ENCODE data around the gene UBASH3A. TPM values are rescaled to one million over a fixed set of nuclear protein-coding genes. Genes with fewer than 3 reads are reported as not detected.

UBASH3A gene
- total RNA-seq, 1 experiment from 2014 or later: not detected

DNA sequence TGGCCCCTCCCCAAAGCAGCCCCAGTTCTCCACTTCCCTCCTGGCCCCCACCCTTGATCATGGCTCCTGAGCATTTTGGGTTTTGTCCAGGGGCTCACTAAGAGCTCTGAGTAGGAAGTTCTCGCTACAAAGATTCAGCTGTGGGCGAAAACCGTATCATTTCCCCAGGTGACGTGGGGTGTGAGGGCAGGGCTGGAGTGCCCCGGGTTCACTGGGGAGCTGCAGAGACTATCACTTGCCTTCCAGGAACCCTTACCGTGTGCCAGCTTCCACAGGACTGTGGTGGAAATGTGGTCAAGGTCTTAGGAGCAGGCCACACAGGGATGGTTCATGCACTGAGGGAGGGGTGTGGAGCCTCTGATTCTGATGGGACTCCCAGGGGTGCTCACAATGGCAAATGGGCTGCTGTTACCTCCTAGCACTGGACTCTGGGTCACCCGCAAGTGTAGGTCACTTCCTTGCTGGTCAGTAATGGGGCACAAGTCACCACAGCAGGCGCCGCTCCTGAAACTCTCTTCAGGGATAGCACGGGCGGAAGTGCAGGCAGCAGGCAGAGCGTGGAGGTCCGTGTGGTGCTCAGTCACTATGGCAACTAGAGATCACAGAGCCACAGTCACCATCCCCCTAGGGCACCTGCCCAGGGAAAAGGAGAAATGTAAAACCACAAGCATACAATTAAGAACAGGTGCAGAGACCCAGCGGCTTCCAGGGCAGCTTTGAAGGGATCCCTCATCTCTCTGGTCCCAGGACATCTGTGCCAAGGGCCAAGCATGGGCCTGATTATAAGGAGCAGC, 56.9 kb downstream of the UBASH3A start:
- POLR2A ChIA-PET: interaction anchor here (0.6 kb wide), 1 partner anchor 10 kb away, joined by 5 read pairs; no protein-coding TSS in a partner anchor
- Mint-ChIP-seq H3K27ac (ENCODE audit: low read depth, unreplicated experiment) (no peak overlapping the region), H3K9me3 (ENCODE audit: unreplicated experiment) (no peaks in the 10 kb centered on the region), H3K4me1 (ENCODE audit: insufficient read depth, unreplicated experiment) (no peaks in the 10 kb centered on the region), H3K4me3 (ENCODE audit: unreplicated experiment) (no peak overlapping the region), H3K27me3 (ENCODE audit: insufficient read depth, unreplicated experiment) (no peaks in the 10 kb centered on the region), H3K36me3 (ENCODE audit: insufficient read depth, unreplicated experiment) (no peaks in the 10 kb centered on the region)
- intact Hi-C loops (cut with micrococcal nuclease): no loop called here
- no TSS peak for BruUV-seq (replicated peaks)
- TF ChIP-seq, protein P1, sequence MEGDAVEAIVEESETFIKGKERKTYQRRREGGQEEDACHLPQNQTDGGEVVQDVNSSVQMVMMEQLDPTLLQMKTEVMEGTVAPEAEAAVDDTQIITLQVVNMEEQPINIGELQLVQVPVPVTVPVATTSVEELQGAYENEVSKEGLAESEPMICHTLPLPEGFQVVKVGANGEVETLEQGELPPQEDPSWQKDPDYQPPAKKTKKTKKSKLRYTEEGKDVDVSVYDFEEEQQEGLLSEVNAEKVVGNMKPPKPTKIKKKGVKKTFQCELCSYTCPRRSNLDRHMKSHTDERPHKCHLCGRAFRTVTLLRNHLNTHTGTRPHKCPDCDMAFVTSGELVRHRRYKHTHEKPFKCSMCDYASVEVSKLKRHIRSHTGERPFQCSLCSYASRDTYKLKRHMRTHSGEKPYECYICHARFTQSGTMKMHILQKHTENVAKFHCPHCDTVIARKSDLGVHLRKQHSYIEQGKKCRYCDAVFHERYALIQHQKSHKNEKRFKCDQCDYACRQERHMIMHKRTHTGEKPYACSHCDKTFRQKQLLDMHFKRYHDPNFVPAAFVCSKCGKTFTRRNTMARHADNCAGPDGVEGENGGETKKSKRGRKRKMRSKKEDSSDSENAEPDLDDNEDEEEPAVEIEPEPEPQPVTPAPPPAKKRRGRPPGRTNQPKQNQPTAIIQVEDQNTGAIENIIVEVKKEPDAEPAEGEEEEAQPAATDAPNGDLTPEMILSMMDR (IDR thresholded peaks at IDR 0.05; ENCODE audit: unreplicated experiment): no peak
- no peak for DNase-seq (ENCODE audit: unreplicated experiment)
- CTCF ChIA-PET: interaction anchor here (0.7 kb wide), 1 partner anchor 9 kb away, joined by 3 read pairs; no protein-coding TSS in a partner anchor

DNA sequence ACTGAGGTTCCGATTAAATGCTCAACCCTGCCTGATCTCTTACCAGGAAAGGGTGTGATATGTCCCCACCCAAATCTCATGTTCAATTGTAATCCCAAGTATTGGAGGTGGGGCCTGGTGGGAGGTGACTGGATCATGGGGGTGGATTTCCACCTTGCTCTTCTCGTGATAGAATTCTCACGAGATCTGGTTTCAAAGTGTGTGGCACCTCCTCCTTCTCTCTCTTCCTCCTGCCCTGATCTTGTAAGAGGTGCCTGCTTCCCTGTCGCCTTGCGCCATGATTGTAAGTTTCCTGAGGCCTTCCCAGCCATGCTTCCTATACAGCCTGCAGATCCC, 57.5 kb downstream of the UBASH3A start:
- no peak overlapping the region for H3K4me3 Mint-ChIP-seq (ENCODE audit: unreplicated experiment)
- BruUV-seq (replicated peaks): no TSS peak
- no peaks in the 10 kb centered on the region for H3K27me3 Mint-ChIP-seq (ENCODE audit: insufficient read depth, unreplicated experiment)
- ChIA-PET CTCF (no interaction called here), POLR2A (no interaction called here)
- no peak overlapping the region for H3K27ac Mint-ChIP-seq (ENCODE audit: low read depth, unreplicated experiment)
- H3K9me3 Mint-ChIP-seq (ENCODE audit: unreplicated experiment): no peaks in the 10 kb centered on the region
- intact Hi-C loops (cut with micrococcal nuclease): no loop called here
- TF ChIP-seq, protein P1 (IDR thresholded peaks at IDR 0.05; ENCODE audit: unreplicated experiment): no peak
- H3K4me1 Mint-ChIP-seq (ENCODE audit: insufficient read depth, unreplicated experiment): no peaks in the 10 kb centered on the region
- no peaks in the 10 kb centered on the region for H3K36me3 Mint-ChIP-seq (ENCODE audit: insufficient read depth, unreplicated experiment)
- no peak for DNase-seq (ENCODE audit: unreplicated experiment)

DNA sequence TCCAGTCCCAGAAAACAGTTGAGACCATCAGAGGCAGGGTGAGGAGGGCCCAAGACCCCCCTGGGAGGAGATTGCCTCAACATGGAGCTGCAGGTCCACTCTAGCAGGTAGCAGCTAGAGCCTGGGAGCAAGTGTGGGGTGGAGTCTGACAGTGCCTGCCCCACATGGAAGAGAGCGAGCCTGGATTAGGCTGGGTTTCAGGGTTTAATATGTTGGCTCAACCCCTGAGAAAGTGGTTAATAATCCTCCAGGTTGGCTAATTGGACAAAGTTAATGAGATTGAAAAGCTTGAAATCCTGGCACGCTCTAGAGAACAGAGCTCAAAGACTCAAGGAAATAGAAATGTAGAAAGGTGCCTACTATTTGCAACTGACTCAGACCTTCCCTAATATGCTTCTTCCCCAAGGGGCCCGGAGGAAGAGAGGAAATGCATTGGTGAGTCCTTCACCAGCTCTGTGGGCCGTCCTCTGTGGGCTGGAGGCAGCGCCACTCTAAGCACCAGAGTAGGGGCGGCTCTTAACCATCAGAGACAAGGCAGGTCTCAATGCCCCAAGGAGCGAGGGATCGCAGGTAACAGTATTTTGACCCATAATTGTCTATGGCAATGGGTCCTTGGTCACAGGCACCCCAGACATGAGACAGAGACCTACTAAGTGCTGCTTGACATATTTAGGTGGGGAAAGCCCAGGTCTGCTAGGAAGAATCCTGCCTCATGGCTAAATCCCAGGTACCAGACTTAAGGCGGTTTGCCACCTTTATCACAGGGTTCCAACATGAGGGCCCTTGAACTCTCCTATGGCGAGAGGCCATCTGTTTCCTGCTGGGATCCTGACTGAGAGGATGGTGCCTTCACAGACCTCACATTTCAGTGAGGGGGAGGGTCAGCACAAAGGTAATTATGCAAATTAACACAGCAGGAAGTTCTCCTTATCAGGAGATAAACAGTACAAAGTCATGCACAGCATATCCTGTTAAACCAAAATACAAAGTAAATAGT, 58.5 kb downstream of the UBASH3A start:
- ChIA-PET POLR2A (interaction anchor here (0.6 kb wide), 1 partner anchor 36 kb away, joined by 3 read pairs; no protein-coding TSS in a partner anchor), CTCF (interaction anchor here (0.6 to 0.9 kb wide), 3 partner anchors 13 to 356 kb away, joined by 3 to 4 read pairs (median 3); no protein-coding TSS in a partner anchor)
- no TSS peak for BruUV-seq (replicated peaks)
- Mint-ChIP-seq H3K9me3 (ENCODE audit: unreplicated experiment) (no peaks in the 10 kb centered on the region), H3K27me3 (ENCODE audit: insufficient read depth, unreplicated experiment) (no peaks in the 10 kb centered on the region), H3K36me3 (ENCODE audit: insufficient read depth, unreplicated experiment) (no peaks in the 10 kb centered on the region), H3K27ac (ENCODE audit: low read depth, unreplicated experiment) (no peak overlapping the region), H3K4me3 (ENCODE audit: unreplicated experiment) (no peak overlapping the region), H3K4me1 (ENCODE audit: insufficient read depth, unreplicated experiment) (no peaks in the 10 kb centered on the region)
- TF ChIP-seq, protein P1 (IDR thresholded peaks at IDR 0.05; ENCODE audit: unreplicated experiment): no peak
- DNase-seq (ENCODE audit: unreplicated experiment): no peak
- intact Hi-C loops (cut with micrococcal nuclease): no loop called here

All from MCF 10A (cell line).